HL-60 (cell line): ENCODE data around the gene SEMA3D.

ENCODE experiments used
- DNase-seq, 2 experiments: peaks; one replicate each; pipeline ENCODE4 v3.0.0-alpha.2; 2010 to 2020; ENCODE audit warnings: low read depth in 1 of 2, low spot score in 1 of 2
- H3K27ac ChIP-seq: fragments of 250-450 bp; sonication (Bioruptor Pico); replicated peaks from 2 replicates; pipeline ENCODE4 v1.5.1; 2020; ENCODE audit warnings: mild to moderate bottlenecking, moderate library complexity
- H3K27me3 ChIP-seq: fragments of 250-450 bp; sonication (Bioruptor Pico); 2 replicates; pipeline ENCODE4 v1.5.1; 2021; ENCODE audit warnings: mild to moderate bottlenecking, moderate library complexity; ENCODE audit not compliant: insufficient read depth, poor library complexity, severe bottlenecking
- H3K4me3 ChIP-seq: replicated peaks from 2 replicates; pipeline ENCODE4 v1.5.1; 2011; ENCODE audit warnings: mild to moderate bottlenecking, control low read depth, low read length; ENCODE audit not compliant: insufficient read depth
- GABPA ChIP-seq: IDR thresholded peaks from 2 replicates; pipeline ENCODE4 v1.6.1; 2012; ENCODE audit warnings: low read depth
- POLR2AphosphoS5 ChIP-seq: IDR thresholded peaks from 2 replicates; pipeline ENCODE4 v1.6.1; 2012; ENCODE audit warnings: low read depth
- SPI1 ChIP-seq: IDR thresholded peaks from 2 replicates; pipeline ENCODE4 v1.6.1; 2012; ENCODE audit warnings: low read depth, mild to moderate bottlenecking, borderline replicate concordance
- TF ChIP-seq, protein P1 (sequence below): IDR thresholded peaks from one replicate; pipeline ENCODE4 v1.5.1; 2011; ENCODE audit warnings: low read length, control low read depth, inconsistent platforms; ENCODE audit not compliant: insufficient read depth
- TF ChIP-seq, protein P2 (sequence below): IDR thresholded peaks from 2 replicates; pipeline ENCODE4 v1.6.1; 2012; ENCODE audit warnings: low read depth; ENCODE audit not compliant: insufficient replicate concordance

The SEMA3D gene

DNA sequence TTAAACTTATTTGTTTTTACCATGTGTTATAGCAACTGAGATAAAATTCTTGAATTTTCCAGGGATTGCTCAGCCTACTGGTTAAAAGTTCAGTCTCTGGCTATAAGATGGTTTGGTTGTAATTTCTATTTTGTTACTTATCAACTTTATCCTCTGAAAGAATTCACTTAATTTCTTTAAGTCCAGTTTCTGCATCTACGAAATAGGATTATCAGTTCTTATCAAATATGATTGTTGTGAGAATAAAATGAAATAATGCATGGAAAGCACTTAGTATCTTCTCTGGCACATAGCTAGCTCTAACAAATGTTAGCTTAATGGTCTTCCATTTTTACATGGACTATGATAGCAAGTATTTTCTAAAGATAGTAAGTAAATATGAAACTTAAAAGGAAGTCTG, 53.3 kb downstream of the SEMA3D start:
- TF ChIP-seq GABPA (no peak), POLR2AphosphoS5 (no peak), SPI1 (no peak)
- TF ChIP-seq, protein P1, sequence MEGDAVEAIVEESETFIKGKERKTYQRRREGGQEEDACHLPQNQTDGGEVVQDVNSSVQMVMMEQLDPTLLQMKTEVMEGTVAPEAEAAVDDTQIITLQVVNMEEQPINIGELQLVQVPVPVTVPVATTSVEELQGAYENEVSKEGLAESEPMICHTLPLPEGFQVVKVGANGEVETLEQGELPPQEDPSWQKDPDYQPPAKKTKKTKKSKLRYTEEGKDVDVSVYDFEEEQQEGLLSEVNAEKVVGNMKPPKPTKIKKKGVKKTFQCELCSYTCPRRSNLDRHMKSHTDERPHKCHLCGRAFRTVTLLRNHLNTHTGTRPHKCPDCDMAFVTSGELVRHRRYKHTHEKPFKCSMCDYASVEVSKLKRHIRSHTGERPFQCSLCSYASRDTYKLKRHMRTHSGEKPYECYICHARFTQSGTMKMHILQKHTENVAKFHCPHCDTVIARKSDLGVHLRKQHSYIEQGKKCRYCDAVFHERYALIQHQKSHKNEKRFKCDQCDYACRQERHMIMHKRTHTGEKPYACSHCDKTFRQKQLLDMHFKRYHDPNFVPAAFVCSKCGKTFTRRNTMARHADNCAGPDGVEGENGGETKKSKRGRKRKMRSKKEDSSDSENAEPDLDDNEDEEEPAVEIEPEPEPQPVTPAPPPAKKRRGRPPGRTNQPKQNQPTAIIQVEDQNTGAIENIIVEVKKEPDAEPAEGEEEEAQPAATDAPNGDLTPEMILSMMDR, result no peak
- TF ChIP-seq, protein P2, sequence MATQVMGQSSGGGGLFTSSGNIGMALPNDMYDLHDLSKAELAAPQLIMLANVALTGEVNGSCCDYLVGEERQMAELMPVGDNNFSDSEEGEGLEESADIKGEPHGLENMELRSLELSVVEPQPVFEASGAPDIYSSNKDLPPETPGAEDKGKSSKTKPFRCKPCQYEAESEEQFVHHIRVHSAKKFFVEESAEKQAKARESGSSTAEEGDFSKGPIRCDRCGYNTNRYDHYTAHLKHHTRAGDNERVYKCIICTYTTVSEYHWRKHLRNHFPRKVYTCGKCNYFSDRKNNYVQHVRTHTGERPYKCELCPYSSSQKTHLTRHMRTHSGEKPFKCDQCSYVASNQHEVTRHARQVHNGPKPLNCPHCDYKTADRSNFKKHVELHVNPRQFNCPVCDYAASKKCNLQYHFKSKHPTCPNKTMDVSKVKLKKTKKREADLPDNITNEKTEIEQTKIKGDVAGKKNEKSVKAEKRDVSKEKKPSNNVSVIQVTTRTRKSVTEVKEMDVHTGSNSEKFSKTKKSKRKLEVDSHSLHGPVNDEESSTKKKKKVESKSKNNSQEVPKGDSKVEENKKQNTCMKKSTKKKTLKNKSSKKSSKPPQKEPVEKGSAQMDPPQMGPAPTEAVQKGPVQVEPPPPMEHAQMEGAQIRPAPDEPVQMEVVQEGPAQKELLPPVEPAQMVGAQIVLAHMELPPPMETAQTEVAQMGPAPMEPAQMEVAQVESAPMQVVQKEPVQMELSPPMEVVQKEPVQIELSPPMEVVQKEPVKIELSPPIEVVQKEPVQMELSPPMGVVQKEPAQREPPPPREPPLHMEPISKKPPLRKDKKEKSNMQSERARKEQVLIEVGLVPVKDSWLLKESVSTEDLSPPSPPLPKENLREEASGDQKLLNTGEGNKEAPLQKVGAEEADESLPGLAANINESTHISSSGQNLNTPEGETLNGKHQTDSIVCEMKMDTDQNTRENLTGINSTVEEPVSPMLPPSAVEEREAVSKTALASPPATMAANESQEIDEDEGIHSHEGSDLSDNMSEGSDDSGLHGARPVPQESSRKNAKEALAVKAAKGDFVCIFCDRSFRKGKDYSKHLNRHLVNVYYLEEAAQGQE, result no peak
- no peaks in the 10 kb centered on the region for H3K27me3 ChIP-seq
- no peak for DNase-seq
- no peak overlapping the region for H3K4me3 ChIP-seq
- H3K27ac ChIP-seq, result no peak overlapping the region

DNA sequence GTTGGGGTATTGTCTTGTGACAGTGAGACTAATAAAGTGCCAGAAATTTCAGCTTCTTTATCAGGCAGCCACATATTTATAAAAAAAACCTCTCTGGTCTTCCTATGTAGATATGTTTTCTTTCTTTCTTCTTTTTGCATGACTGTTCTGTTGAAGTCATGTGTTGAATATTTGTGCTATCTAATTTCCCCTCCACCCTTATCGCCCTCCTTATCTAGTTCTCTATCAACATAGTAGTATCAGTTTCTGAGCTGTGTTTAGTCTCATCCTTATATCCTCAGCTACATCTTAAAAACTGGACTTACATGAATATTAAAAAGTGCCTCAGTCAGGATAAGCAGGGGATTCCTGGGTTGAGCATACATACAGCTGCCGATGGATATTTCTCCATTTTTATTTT, 53.9 kb downstream of the SEMA3D start:
- H3K27me3 ChIP-seq, result no peaks in the 10 kb centered on the region
- no peak overlapping the region for H3K4me3 ChIP-seq
- H3K27ac ChIP-seq, result no peak overlapping the region
- TF ChIP-seq, protein P1, result no peak
- TF ChIP-seq POLR2AphosphoS5 (no peak), SPI1 (no peak), GABPA (no peak)
- TF ChIP-seq, protein P2, result no peak
- DNase-seq, result no peak

DNA sequence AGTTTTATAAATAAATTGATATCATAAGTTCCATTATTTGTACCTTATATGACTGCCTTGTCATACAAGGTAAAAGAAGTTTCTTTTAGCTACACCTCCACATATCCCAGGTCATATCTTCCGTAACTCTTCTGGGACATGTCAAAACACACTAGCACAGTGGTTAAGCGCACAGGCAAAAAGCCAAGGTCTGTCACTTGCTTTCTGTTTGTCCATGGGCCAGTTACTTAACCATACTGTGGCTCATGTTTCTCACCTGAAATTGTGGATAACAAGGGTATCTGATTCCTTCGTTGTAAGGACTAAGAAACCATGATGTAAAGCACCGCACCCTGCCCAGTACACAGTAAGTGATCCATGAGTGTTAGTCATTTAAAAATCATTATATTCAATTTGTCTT, 56.2 kb downstream of the SEMA3D start:
- no peak overlapping the region for H3K4me3 ChIP-seq
- no peak overlapping the region for H3K27ac ChIP-seq
- DNase-seq, result no peak
- no peak for TF ChIP-seq GABPA
- H3K27me3 ChIP-seq, result no peaks in the 10 kb centered on the region

DNA sequence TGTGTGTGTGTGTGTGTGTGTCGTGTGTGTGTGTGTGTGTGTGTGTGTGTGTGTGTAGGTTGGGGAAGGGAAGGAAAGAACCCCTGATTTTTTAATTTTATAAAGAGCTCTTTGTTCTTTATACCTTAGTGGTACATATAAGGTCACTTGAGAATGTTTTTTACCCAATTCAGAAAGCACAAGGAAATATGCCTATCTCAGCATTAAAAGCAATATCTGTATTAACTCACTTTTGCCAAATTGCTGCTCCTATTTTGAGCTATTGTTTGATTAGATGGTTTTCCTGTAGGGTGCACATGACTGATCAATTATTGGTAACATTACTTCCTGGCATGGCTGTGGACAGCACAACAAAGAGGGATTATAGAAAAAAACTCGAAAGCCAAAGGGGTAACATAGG, 60.5 kb downstream of the SEMA3D start:
- TF ChIP-seq, protein P2, result no peak
- TF ChIP-seq, protein P1, result no peak
- no peak for TF ChIP-seq POLR2AphosphoS5
- no peak for TF ChIP-seq GABPA
- no peak for TF ChIP-seq SPI1
- no peak for DNase-seq
- no peak overlapping the region for H3K27ac ChIP-seq
- no peaks in the 10 kb centered on the region for H3K27me3 ChIP-seq
- no peak overlapping the region for H3K4me3 ChIP-seq
